HCT116 (cell line): ENCODE data around the gene C1R. TPM values are rescaled to one million over a fixed set of nuclear protein-coding genes. Genes with fewer than 3 reads are reported as not detected.

Experiments
- ATAC-seq: fragments of 200-7000 bp; cut with Tn5 transposase; 2 replicates; pipeline ENCODE4 v1.9.1; 2020; ENCODE audit warnings: mild to moderate bottlenecking, moderate library complexity
- BruUV-seq: library from RNA; stranded (reverse); fragments of 400-500 nt; replicated peaks from 2 replicates; lab custom pipeline; 2021; lab: Mats Ljungman, UMichigan
- CTCF ChIA-PET: fragments of 300-600 bp; sonication (Branson Sonifier 250); formaldehyde crosslinking; loops from one replicate; lab custom pipeline; 2021; ENCODE audit warnings: antibody characterized with exemption; lab: Charles Lee
- POLR2A ChIA-PET: fragments of 300-600, 350-600 bp; sonication (Branson Sonifier 250); formaldehyde crosslinking; loops from one replicate; lab custom pipeline; 2021; ENCODE audit warnings: antibody characterized with exemption; lab: Charles Lee
- RAD21 ChIA-PET, 2 experiments: fragments of 300-600 bp; sonication (Branson Sonifier 250); formaldehyde crosslinking; loops; one replicate each; lab custom pipeline; 2023; ENCODE audit warnings: low total read pairs in 2 of 2; ENCODE audit not compliant: uncharacterized antibody in 2 of 2, unreplicated experiment in 2 of 2, low non-redundant PET in 1 of 2; lab: Charles Lee
- DNase-seq: peaks from one replicate; pipeline ENCODE4 v3.0.0-alpha.2; 2010; ENCODE audit warnings: low read depth, low spot score
- H2AFZ ChIP-seq: fragments of 200-600 bp; shearing (Covaris generic), sonication (generic); 2 replicates; pipeline ENCODE4 v1.6.1; 2017; ENCODE audit warnings: low read depth, mixed run types, mixed read lengths, antibody characterized with exemption, low read length; ENCODE audit not compliant: poor library complexity, severe bottlenecking
- H3K27ac ChIP-seq: 2 replicates; pipeline ENCODE4 v1.5.1; 2012; ENCODE audit warnings: low read depth, low read length
- H3K27me3 ChIP-seq: fragments of 200-600 bp; sonication (generic); 2 replicates; pipeline ENCODE4 v1.6.1; 2016; ENCODE audit warnings: mixed run types, low read length, mixed read lengths; ENCODE audit not compliant: insufficient read depth
- H3K36me3 ChIP-seq, 2 experiments: fragments of 200-500 bp in 1 of 2; fragments of 200-600 bp in 1 of 2; sonication (Bioruptor generic) in 1 of 2; sonication (generic) in 1 of 2; 2 replicates each; pipeline versions ENCODE4 v1.5.1 to v1.6.1; 2014 to 2016; ENCODE audit warnings: low read length in 2 of 2, inconsistent platforms in 1 of 2, mixed read lengths in 1 of 2, mixed run types in 1 of 2; ENCODE audit not compliant: insufficient read depth in 2 of 2, control insufficient read depth in 1 of 2
- H3K4me1 ChIP-seq, 2 experiments: fragments of 200-600 bp in 1 of 2; sonication (generic) in 1 of 2; 2 replicates each; pipeline versions ENCODE4 v1.5.1 to v1.6.1; 2012 to 2017; ENCODE audit warnings: low read length in 2 of 2, inconsistent platforms in 1 of 2, mild to moderate bottlenecking in 1 of 2, mixed read lengths in 1 of 2, mixed run types in 1 of 2, moderate library complexity in 1 of 2; ENCODE audit not compliant: insufficient read depth in 2 of 2, control insufficient read depth in 1 of 2
- H3K4me2 ChIP-seq: fragments of 200-600 bp; sonication (generic); 2 replicates; pipeline ENCODE4 v1.6.1; 2017; ENCODE audit warnings: mixed run types, low read length, mixed read lengths
- H3K4me3 ChIP-seq, 2 experiments: fragments of 200-600 bp in 1 of 2; sonication (generic) in 1 of 2; replicated peaks in 1 of 2; 2 replicates each; pipeline ENCODE4 v1.5.1; 2011 to 2016; ENCODE audit warnings: low read length in 2 of 2, control low read depth in 1 of 2, low read depth in 1 of 2, mild to moderate bottlenecking in 1 of 2, mixed read lengths in 1 of 2, mixed run types in 1 of 2
- H3K79me2 ChIP-seq: fragments of 200-600 bp; sonication (generic); 2 replicates; pipeline ENCODE4 v1.6.1; 2017; ENCODE audit warnings: mild to moderate bottlenecking, mixed run types, low read length, moderate library complexity, mixed read lengths; ENCODE audit not compliant: insufficient read depth
- H3K9ac ChIP-seq: fragments of 200-600 bp; sonication (generic); 2 replicates; pipeline ENCODE4 v1.6.1; 2016; ENCODE audit warnings: low read length, mixed read lengths
- H3K9me2 ChIP-seq: fragments of 200-600 bp; sonication (generic), shearing (Covaris generic); 2 replicates; pipeline ENCODE4 v1.6.1; 2017; ENCODE audit warnings: mixed run types, mild to moderate bottlenecking, moderate library complexity; ENCODE audit not compliant: insufficient read depth
- H3K9me3 ChIP-seq, 2 experiments: fragments of 200-500 bp in 1 of 2; fragments of 200-600 bp in 1 of 2; sonication (Bioruptor generic) in 1 of 2; sonication (generic) in 1 of 2; 2 replicates each; pipeline ENCODE4 v1.6.1; 2014 to 2017; ENCODE audit warnings: low read length in 2 of 2, mixed read lengths in 2 of 2, inconsistent platforms in 1 of 2, low read depth in 1 of 2, mild to moderate bottlenecking in 1 of 2, mixed run types in 1 of 2, moderate library complexity in 1 of 2; ENCODE audit not compliant: control insufficient read depth in 1 of 2, insufficient read depth in 1 of 2
- H4K20me1 ChIP-seq: fragments of 200-600 bp; sonication (generic), shearing (Covaris generic); 2 replicates; pipeline ENCODE4 v1.6.1; 2017; ENCODE audit warnings: mixed run types, mild to moderate bottlenecking, moderate library complexity; ENCODE audit not compliant: insufficient read depth
- CBX3 ChIP-seq: IDR thresholded peaks from 2 replicates; pipeline ENCODE4 v1.6.1; 2012; ENCODE audit warnings: low read depth
- EGR1 ChIP-seq: IDR thresholded peaks from 2 replicates; pipeline ENCODE4 v1.6.1; 2012; ENCODE audit warnings: low read depth
- ELF1 ChIP-seq: IDR thresholded peaks from 2 replicates; pipeline ENCODE4 v1.6.1; 2012; ENCODE audit warnings: low read depth, borderline replicate concordance
- EZH2 ChIP-seq: fragments of 200-600 bp; sonication (generic); IDR thresholded peaks from 2 replicates; pipeline ENCODE4 v1.6.1; 2017; ENCODE audit warnings: antibody characterized with exemption, mixed run types
- EZH2phosphoT487 ChIP-seq: fragments of 200-600 bp; IDR thresholded peaks from 2 replicates; pipeline ENCODE4 v1.6.1; 2018; ENCODE audit warnings: antibody characterized with exemption, borderline replicate concordance
- POLR2AphosphoS5 ChIP-seq: IDR thresholded peaks from 2 replicates; pipeline ENCODE4 v1.6.1; 2011; ENCODE audit warnings: mild to moderate bottlenecking, low read depth, low read length, moderate library complexity
- SIN3A ChIP-seq: IDR thresholded peaks from 2 replicates; pipeline ENCODE4 v1.6.1; 2012; ENCODE audit warnings: low read depth
- SP1 ChIP-seq: IDR thresholded peaks from 2 replicates; pipeline ENCODE4 v1.6.1; 2012; ENCODE audit warnings: low read depth
- ZFX ChIP-seq: fragments of 450-650 bp; IDR thresholded peaks from 2 replicates; pipeline ENCODE4 v1.6.1; 2017
- intact Hi-C: fragments of 100-400 bp; cut with micrococcal nuclease; formaldehyde crosslinking; loops from 2 replicates; pipeline ENCODE4 v1.10.0; 2022
- total RNA-seq: library from RNA; stranded (reverse); gene quantifications from one replicate; pipeline ENCODE4 v1.2.1, GENCODE V29; 2021; ENCODE audit not compliant: unreplicated experiment
- TF ChIP-seq, protein P1 (sequence below): IDR thresholded peaks from 2 replicates; pipeline ENCODE4 v1.6.1; 2012; ENCODE audit warnings: low read depth
- TF ChIP-seq, protein P2 (sequence below): IDR thresholded peaks from 2 replicates; pipeline ENCODE4 v1.6.1; 2012
- TF ChIP-seq, protein P3 (sequence below): IDR thresholded peaks from 2 replicates; pipeline ENCODE4 v1.6.1; 2011; ENCODE audit warnings: mild to moderate bottlenecking, low read length, moderate library complexity; ENCODE audit not compliant: insufficient replicate concordance; ENCODE audit errors: extremely low read depth
- TF ChIP-seq, protein P4 (sequence below): IDR thresholded peaks from 2 replicates; pipeline ENCODE4 v1.6.1; 2012

Gene C1R
- total RNA-seq, 1 experiment from 2014 or later, result 4.3 TPM

- RAD21 ChIA-PET, result no interaction called here
Measured at GRCh38 chr12:7089196-7089871, 2.9 kb downstream of the C1R start.

More at GRCh38 chr12:7089196-7089871, 2.9 kb downstream of the C1R start:
- ATAC-seq, result no peak
- no peaks in the 10 kb centered on the region for H3K36me3 ChIP-seq
- H3K4me3 ChIP-seq, result no peak overlapping the region
- peaks cover 0 to 6% of the 10 kb centered on the region in 2 experiments; a peak in 1 of 4 replicates for H3K4me1 ChIP-seq
- CTCF ChIA-PET, result interaction anchor here (1.1 kb wide), 1 partner anchor 217 kb away, joined by 3 read pairs; the partner anchor contains the start of gene SPSB2
- no peak for DNase-seq
- BruUV-seq, result no TSS peak
- POLR2A ChIA-PET, result interaction anchor here (1.1 kb wide), 1 partner anchor 146 kb away, joined by 4 read pairs; the partner anchor contains the start of genes C12orf57 and RNU7-1
- no peak overlapping the region for H3K4me2 ChIP-seq
- no peaks in the 10 kb centered on the region for H3K9me2 ChIP-seq
- intact Hi-C loops, result no loop called here
- no peaks in the 10 kb centered on the region for H3K79me2 ChIP-seq
- no peak overlapping the region for H3K27ac ChIP-seq
- no peak overlapping the region for H2AFZ ChIP-seq
- H3K27me3 ChIP-seq, result 0 out of 2 replicates have a peak, but pooled peaks cover 4% of the 10 kb centered on the region
- H3K9me3 ChIP-seq, result peaks cover 0 to 7% of the 10 kb centered on the region in 2 experiments; a peak in 1 of 4 replicates
- TF ChIP-seq POLR2AphosphoS5 (no peak), SP1 (no peak), ELF1 (no peak), EZH2 (no peak), EZH2phosphoT487 (no peak), EGR1 (no peak), SIN3A (no peak), CBX3 (no peak), ZFX (no peak)
- TF ChIP-seq, protein P1, sequence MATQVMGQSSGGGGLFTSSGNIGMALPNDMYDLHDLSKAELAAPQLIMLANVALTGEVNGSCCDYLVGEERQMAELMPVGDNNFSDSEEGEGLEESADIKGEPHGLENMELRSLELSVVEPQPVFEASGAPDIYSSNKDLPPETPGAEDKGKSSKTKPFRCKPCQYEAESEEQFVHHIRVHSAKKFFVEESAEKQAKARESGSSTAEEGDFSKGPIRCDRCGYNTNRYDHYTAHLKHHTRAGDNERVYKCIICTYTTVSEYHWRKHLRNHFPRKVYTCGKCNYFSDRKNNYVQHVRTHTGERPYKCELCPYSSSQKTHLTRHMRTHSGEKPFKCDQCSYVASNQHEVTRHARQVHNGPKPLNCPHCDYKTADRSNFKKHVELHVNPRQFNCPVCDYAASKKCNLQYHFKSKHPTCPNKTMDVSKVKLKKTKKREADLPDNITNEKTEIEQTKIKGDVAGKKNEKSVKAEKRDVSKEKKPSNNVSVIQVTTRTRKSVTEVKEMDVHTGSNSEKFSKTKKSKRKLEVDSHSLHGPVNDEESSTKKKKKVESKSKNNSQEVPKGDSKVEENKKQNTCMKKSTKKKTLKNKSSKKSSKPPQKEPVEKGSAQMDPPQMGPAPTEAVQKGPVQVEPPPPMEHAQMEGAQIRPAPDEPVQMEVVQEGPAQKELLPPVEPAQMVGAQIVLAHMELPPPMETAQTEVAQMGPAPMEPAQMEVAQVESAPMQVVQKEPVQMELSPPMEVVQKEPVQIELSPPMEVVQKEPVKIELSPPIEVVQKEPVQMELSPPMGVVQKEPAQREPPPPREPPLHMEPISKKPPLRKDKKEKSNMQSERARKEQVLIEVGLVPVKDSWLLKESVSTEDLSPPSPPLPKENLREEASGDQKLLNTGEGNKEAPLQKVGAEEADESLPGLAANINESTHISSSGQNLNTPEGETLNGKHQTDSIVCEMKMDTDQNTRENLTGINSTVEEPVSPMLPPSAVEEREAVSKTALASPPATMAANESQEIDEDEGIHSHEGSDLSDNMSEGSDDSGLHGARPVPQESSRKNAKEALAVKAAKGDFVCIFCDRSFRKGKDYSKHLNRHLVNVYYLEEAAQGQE, result no peak
- TF ChIP-seq, protein P2, sequence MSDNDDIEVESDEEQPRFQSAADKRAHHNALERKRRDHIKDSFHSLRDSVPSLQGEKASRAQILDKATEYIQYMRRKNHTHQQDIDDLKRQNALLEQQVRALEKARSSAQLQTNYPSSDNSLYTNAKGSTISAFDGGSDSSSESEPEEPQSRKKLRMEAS, result no peak
- TF ChIP-seq, protein P3, sequence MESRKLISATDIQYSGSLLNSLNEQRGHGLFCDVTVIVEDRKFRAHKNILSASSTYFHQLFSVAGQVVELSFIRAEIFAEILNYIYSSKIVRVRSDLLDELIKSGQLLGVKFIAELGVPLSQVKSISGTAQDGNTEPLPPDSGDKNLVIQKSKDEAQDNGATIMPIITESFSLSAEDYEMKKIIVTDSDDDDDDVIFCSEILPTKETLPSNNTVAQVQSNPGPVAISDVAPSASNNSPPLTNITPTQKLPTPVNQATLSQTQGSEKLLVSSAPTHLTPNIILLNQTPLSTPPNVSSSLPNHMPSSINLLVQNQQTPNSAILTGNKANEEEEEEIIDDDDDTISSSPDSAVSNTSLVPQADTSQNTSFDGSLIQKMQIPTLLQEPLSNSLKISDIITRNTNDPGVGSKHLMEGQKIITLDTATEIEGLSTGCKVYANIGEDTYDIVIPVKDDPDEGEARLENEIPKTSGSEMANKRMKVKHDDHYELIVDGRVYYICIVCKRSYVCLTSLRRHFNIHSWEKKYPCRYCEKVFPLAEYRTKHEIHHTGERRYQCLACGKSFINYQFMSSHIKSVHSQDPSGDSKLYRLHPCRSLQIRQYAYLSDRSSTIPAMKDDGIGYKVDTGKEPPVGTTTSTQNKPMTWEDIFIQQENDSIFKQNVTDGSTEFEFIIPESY, result no peak
- TF ChIP-seq, protein P4, sequence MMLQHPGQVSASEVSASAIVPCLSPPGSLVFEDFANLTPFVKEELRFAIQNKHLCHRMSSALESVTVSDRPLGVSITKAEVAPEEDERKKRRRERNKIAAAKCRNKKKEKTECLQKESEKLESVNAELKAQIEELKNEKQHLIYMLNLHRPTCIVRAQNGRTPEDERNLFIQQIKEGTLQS, result no peak
- no peak overlapping the region for H3K9ac ChIP-seq
- no peaks in the 10 kb centered on the region for H4K20me1 ChIP-seq
